Progenitor cell of endocrine pancreas (in vitro differentiated cells): ENCODE results near the gene TMTC1. TPM values are rescaled to one million over a fixed set of nuclear protein-coding genes. Genes with fewer than 3 reads are reported as not detected.

Source experiments
- DNase-seq: peaks from one replicate; pipeline ENCODE4 v3.0.0; 2021; ENCODE audit warnings: low spot score; ENCODE audit not compliant: unreplicated experiment
- H3K27ac Mint-ChIP-seq: 2 replicates; pipeline ENCODE4 v1.8.0; 2021; ENCODE audit warnings: mild to moderate bottlenecking, moderate library complexity, mixed read lengths
- H3K27me3 Mint-ChIP-seq: 2 replicates; pipeline ENCODE4 v1.8.0; 2021; ENCODE audit warnings: mixed read lengths
- H3K36me3 Mint-ChIP-seq: 2 replicates; pipeline ENCODE4 v1.8.0; 2022; ENCODE audit warnings: mixed read lengths; ENCODE audit not compliant: insufficient read depth
- H3K4me1 Mint-ChIP-seq: 2 replicates; pipeline ENCODE4 v1.8.0; 2021; ENCODE audit warnings: low read depth, mixed read lengths
- H3K4me3 Mint-ChIP-seq: 2 replicates; pipeline ENCODE4 v1.8.0; 2021; ENCODE audit warnings: low read depth, mild to moderate bottlenecking, moderate library complexity, mixed read lengths
- H3K9me3 Mint-ChIP-seq: 2 replicates; pipeline ENCODE4 v1.8.0; 2021; ENCODE audit warnings: low read depth, mixed read lengths
- total RNA-seq: library from RNA; stranded (reverse); gene quantifications from 2 replicates; pipeline ENCODE4 v1.2.1, GENCODE V29; 2021
- TF ChIP-seq, protein P1 (sequence below): fragments of 200-600 bp; sonication (generic); IDR thresholded peaks from one replicate; pipeline ENCODE4 v1.5.0; 2021; ENCODE audit warnings: antibody characterized with exemption, mild to moderate bottlenecking; ENCODE audit not compliant: unreplicated experiment

Gene TMTC1
- total RNA-seq, 1 donor from 2014 or later: 19.2 TPM

DNA sequence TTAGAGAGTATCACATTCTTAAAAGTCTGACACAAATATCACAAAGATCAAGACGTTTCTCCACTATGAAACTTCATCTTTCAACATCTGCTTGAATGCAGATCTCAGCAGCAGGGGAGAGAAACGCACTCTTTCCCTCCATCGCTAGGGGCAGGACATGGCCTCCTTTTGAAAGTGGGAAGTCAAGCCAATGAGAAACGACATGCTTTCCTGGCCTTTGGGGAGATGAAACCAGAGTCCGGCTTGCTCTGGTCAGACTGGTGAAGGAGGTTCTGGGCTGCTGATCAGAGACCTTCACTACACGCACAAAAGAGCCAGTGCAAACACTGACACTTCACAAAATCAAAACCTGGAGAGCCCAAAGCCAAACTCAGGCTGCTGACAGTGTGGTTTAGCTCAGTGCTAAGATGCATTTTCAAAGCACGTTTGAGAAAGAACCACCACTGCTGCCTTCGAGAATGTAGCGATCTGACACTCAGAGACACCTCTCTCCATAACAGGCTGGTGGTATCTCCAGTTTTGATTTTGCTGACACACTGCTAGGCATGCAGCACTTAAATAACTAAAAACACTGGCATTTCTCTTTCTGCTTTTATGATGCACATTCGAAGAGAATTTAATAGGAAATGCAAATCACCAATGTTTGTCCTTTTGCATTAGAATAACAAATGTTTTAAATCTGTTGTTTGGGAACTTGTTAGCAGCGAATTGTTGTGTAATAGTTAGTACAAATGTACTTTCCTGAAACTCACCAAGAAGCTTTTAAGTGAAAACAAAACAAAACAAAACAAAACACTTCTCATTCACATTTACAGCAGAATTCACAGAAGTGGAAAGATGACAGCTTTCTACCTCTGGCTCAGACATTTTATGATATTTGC lies 192.4 kb downstream of the TMTC1 start:
- no peak overlapping the region for H3K4me3 Mint-ChIP-seq
- H3K27me3 Mint-ChIP-seq: no peaks in the 10 kb centered on the region
- DNase-seq: no peak
- H3K27ac Mint-ChIP-seq: peak overlapping the region; percentile 78
- peaks cover 39% of the 10 kb centered on the region for H3K4me1 Mint-ChIP-seq
- peaks cover 10% of the 10 kb centered on the region for H3K36me3 Mint-ChIP-seq
- TF ChIP-seq, protein P1, sequence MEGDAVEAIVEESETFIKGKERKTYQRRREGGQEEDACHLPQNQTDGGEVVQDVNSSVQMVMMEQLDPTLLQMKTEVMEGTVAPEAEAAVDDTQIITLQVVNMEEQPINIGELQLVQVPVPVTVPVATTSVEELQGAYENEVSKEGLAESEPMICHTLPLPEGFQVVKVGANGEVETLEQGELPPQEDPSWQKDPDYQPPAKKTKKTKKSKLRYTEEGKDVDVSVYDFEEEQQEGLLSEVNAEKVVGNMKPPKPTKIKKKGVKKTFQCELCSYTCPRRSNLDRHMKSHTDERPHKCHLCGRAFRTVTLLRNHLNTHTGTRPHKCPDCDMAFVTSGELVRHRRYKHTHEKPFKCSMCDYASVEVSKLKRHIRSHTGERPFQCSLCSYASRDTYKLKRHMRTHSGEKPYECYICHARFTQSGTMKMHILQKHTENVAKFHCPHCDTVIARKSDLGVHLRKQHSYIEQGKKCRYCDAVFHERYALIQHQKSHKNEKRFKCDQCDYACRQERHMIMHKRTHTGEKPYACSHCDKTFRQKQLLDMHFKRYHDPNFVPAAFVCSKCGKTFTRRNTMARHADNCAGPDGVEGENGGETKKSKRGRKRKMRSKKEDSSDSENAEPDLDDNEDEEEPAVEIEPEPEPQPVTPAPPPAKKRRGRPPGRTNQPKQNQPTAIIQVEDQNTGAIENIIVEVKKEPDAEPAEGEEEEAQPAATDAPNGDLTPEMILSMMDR: peak; percentile 58
- peaks cover 11% of the 10 kb centered on the region for H3K9me3 Mint-ChIP-seq

DNA sequence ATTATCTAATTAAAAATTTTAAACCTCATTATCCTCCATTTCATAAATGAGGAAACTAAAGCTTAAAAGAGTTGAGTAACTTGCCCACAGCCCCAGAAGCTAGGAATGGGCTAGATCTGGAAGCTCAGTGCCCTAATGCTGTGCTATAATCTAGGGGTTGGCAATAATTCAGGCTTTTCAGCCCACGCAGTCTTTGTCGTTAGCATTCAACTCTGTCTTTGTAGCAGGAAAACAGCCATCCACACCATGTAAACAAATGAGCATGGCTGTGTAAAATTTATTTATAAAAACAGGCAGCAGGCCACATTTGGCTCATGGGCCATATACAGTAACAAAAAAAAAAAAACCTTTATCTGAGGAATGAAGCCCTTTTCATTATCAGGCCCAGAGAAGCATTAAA lies 193.9 kb downstream of the TMTC1 start:
- Mint-ChIP-seq H3K4me1 (peaks cover 39% of the 10 kb centered on the region), H3K4me3 (no peak overlapping the region), H3K27ac (peak overlapping the region; percentile 17), H3K9me3 (peaks cover 8% of the 10 kb centered on the region), H3K27me3 (no peaks in the 10 kb centered on the region), H3K36me3 (peaks cover 7% of the 10 kb centered on the region)
- DNase-seq: no peak
- TF ChIP-seq, protein P1: no peak

DNA sequence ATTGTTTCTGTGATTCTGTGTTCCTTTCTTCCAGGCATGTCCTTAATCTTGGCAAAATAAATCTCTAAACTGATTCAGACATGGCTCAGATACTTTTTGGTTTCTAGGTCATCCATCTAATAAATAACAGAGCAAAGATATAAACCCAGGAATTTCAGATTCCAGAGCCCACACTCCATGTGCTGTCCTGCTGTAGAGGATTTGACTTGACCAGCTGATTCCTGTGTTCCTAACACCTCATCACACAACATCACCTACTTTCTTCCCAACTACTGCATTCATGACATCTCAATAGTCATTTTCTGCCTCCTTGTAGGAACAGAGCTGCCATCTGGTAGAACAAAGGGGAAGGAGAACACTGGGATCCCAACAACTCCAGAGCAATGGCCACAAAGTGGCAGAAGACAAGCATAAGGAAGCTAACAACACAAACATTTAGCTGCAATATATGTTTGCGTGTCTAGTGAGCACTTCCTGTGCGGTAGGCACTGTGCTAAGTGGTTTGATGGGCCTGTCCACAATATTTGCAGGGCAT lies 194.4 kb downstream of the TMTC1 start:
- Mint-ChIP-seq H3K9me3 (peaks cover 8% of the 10 kb centered on the region), H3K27me3 (no peaks in the 10 kb centered on the region), H3K4me1 (peaks cover 39% of the 10 kb centered on the region), H3K36me3 (peaks cover 7% of the 10 kb centered on the region), H3K27ac (peak overlapping the region; percentile 91), H3K4me3 (no peak overlapping the region)
- TF ChIP-seq, protein P1: no peak
- no peak for DNase-seq

DNA sequence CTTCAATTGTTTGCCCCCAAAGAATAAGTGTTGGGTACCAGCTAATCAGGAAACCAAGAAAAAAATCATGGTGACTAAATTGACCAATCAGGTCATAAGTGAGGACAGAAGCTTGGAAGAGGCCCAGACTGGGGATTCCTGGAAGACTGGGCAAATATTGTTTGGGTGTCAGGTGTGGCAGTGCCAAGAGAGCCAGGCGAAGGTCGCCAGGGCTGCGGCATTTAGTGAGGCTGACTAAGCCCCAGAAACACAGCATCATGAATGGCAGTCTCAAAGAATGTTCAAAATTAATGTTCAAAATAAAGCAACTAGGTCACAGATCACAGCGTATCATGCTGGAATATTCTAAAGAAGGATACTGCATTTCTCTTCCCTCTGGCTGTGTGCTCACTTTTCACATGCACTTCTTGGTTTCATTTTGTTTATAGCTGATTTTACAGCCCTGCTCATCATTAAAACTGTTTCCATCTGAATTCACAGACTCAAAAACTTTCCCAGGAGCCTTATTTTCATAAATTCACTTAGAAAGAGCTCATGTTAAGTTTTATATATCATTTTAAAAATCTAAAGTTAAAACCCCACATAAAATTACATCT lies 201.0 kb downstream of the TMTC1 start:
- Mint-ChIP-seq H3K27me3 (no peaks in the 10 kb centered on the region), H3K9me3 (peaks cover 3% of the 10 kb centered on the region), H3K4me1 (peaks cover 1% of the 10 kb centered on the region), H3K27ac (no peak overlapping the region), H3K4me3 (no peak overlapping the region), H3K36me3 (peaks cover 4% of the 10 kb centered on the region)
- DNase-seq: no peak
- TF ChIP-seq, protein P1: no peak

DNA sequence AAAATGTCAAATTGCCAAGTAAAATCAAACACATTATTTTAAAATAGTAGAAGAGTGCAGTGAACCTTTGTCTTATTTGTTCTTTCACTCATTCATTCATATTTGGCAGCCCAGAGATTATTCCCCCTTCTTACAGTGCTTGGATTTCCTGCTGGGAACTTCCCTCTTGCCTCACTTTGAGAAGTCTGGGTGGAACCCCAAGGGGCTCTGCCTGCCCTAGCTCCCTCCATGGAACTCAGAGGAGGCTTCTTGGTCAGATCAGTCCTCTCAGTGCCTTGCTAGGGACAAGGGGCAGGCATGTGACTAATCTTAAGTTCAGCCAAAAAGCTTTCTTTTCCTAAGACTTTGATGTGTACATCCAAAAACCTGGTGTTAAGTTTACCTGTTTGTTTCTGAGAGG lies 201.6 kb downstream of the TMTC1 start:
- Mint-ChIP-seq H3K36me3 (peaks cover 3% of the 10 kb centered on the region), H3K4me3 (no peak overlapping the region), H3K9me3 (peaks cover 3% of the 10 kb centered on the region), H3K4me1 (peaks cover 1% of the 10 kb centered on the region), H3K27me3 (no peaks in the 10 kb centered on the region), H3K27ac (no peak overlapping the region)
- TF ChIP-seq, protein P1: no peak
- DNase-seq: no peak
